ENCODE data around the gene SPOPL.
"Not testable (repeated sequence)": the region's sequence is repeated elsewhere in the genome, so short reads cannot be mapped to it uniquely, and the experiment has no call there.

SPOPL gene

GRCh38 chr2:138501425-138502254 lies at the start of gene SPOPL:
SPOPL (plus strand) TSS chr2:138501770; CDS start chr2:138550217, 48,447 bp downstream.
- Mint-ChIP-seq H3K4me3 (peak within 1 kb of the TSS; percentile 96), H3K27ac (peak within 1 kb of the TSS; percentile 98), H3K4me1 (ENCODE audit: low read depth) (peaks cover 46% of the 10 kb centered on the region), H3K9me3 (no peaks in the 10 kb centered on the region), H3K36me3 (ENCODE audit: low read depth) (peaks cover 14% of the 10 kb centered on the region), H3K27me3 (no peaks in the 10 kb centered on the region)
- peak; percentile 91 for DNase-seq

GRCh38 chr2:138452324-138452723 lies 49.2 kb upstream of the SPOPL start:
- H3K27ac Mint-ChIP-seq = no peak overlapping the region
- peaks cover 4% of the 10 kb centered on the region for H3K9me3 Mint-ChIP-seq
- DNase-seq = no peak
- no peaks in the 10 kb centered on the region for H3K4me1 Mint-ChIP-seq (ENCODE audit: low read depth)
- no peaks in the 10 kb centered on the region for H3K36me3 Mint-ChIP-seq (ENCODE audit: low read depth)
- no peak overlapping the region for H3K4me3 Mint-ChIP-seq
- H3K27me3 Mint-ChIP-seq = peaks cover 3% of the 10 kb centered on the region

- Mint-ChIP-seq H3K9me3 (peaks cover 12% of the 10 kb centered on the region), H3K4me1 (ENCODE audit: low read depth) (no peaks in the 10 kb centered on the region), H3K4me3 (no peak overlapping the region), H3K27ac (no peak overlapping the region), H3K27me3 (peaks cover 3% of the 10 kb centered on the region), H3K36me3 (ENCODE audit: low read depth) (no peaks in the 10 kb centered on the region)
- no peak for DNase-seq
These were observed 47.8 kb upstream of the SPOPL start for GRCh38 chr2:138453815-138454214.

GRCh38 chr2:138454761-138455160 lies 46.8 kb upstream of the SPOPL start:
- no peaks in the 10 kb centered on the region for H3K36me3 Mint-ChIP-seq (ENCODE audit: low read depth)
- no peak for DNase-seq
- H3K9me3 Mint-ChIP-seq = peaks cover 16% of the 10 kb centered on the region
- H3K4me1 Mint-ChIP-seq (ENCODE audit: low read depth) = no peaks in the 10 kb centered on the region
- H3K27ac Mint-ChIP-seq = no peak overlapping the region
- peaks cover 3% of the 10 kb centered on the region for H3K27me3 Mint-ChIP-seq
- no peak overlapping the region for H3K4me3 Mint-ChIP-seq

GRCh38 chr2:138455275-138455674 lies 46.3 kb upstream of the SPOPL start:
- Mint-ChIP-seq H3K27ac (no peak overlapping the region), H3K9me3 (peaks cover 17% of the 10 kb centered on the region), H3K36me3 (ENCODE audit: low read depth) (no peaks in the 10 kb centered on the region), H3K27me3 (peaks cover 3% of the 10 kb centered on the region), H3K4me1 (ENCODE audit: low read depth) (no peaks in the 10 kb centered on the region), H3K4me3 (no peak overlapping the region)
- DNase-seq = no peak

- Mint-ChIP-seq H3K27me3 (peaks cover 3% of the 10 kb centered on the region), H3K27ac (no peak overlapping the region), H3K4me3 (no peak overlapping the region), H3K4me1 (ENCODE audit: low read depth) (no peaks in the 10 kb centered on the region), H3K9me3 (peaks cover 17% of the 10 kb centered on the region), H3K36me3 (ENCODE audit: low read depth) (no peaks in the 10 kb centered on the region)
- no peak for DNase-seq
These were observed 45.9 kb upstream of the SPOPL start for GRCh38 chr2:138455691-138456090.

GRCh38 chr2:138462689-138463088 lies 38.9 kb upstream of the SPOPL start:
- H3K4me1 Mint-ChIP-seq (ENCODE audit: low read depth); H3K36me3 Mint-ChIP-seq (ENCODE audit: low read depth); DNase-seq; H3K27me3 Mint-ChIP-seq; H3K4me3 Mint-ChIP-seq; H3K27ac Mint-ChIP-seq: not testable (repeated sequence)
- peaks cover 20% of the 10 kb centered on the region for H3K9me3 Mint-ChIP-seq

GRCh38 chr2:138468617-138469016 lies 33.0 kb upstream of the SPOPL start:
- Mint-ChIP-seq H3K9me3 (peaks cover 1% of the 10 kb centered on the region), H3K4me1 (ENCODE audit: low read depth) (no peaks in the 10 kb centered on the region), H3K27me3 (no peaks in the 10 kb centered on the region), H3K4me3 (no peak overlapping the region), H3K27ac (no peak overlapping the region), H3K36me3 (ENCODE audit: low read depth) (no peaks in the 10 kb centered on the region)
- no peak for DNase-seq

GRCh38 chr2:138469411-138469810 lies 32.2 kb upstream of the SPOPL start:
- no peaks in the 10 kb centered on the region for H3K4me1 Mint-ChIP-seq (ENCODE audit: low read depth)
- H3K27ac Mint-ChIP-seq = no peak overlapping the region
- H3K4me3 Mint-ChIP-seq = no peak overlapping the region
- no peaks in the 10 kb centered on the region for H3K9me3 Mint-ChIP-seq
- H3K27me3 Mint-ChIP-seq = peaks cover 3% of the 10 kb centered on the region
- no peaks in the 10 kb centered on the region for H3K36me3 Mint-ChIP-seq (ENCODE audit: low read depth)
- DNase-seq = no peak

GRCh38 chr2:138470941-138471340 lies 30.6 kb upstream of the SPOPL start:
- no peak for DNase-seq
- H3K36me3 Mint-ChIP-seq (ENCODE audit: low read depth) = no peaks in the 10 kb centered on the region
- H3K4me3 Mint-ChIP-seq = no peak overlapping the region
- H3K27ac Mint-ChIP-seq = no peak overlapping the region
- H3K4me1 Mint-ChIP-seq (ENCODE audit: low read depth) = no peaks in the 10 kb centered on the region
- H3K27me3 Mint-ChIP-seq = peaks cover 3% of the 10 kb centered on the region
- no peaks in the 10 kb centered on the region for H3K9me3 Mint-ChIP-seq

- Mint-ChIP-seq H3K36me3 (ENCODE audit: low read depth) (no peaks in the 10 kb centered on the region), H3K27ac (no peak overlapping the region), H3K9me3 (no peaks in the 10 kb centered on the region), H3K4me3 (no peak overlapping the region), H3K27me3 (peaks cover 3% of the 10 kb centered on the region), H3K4me1 (ENCODE audit: low read depth) (no peaks in the 10 kb centered on the region)
- DNase-seq = no peak
These were observed 27.3 kb upstream of the SPOPL start for GRCh38 chr2:138474100-138474825.

- no peaks in the 10 kb centered on the region for H3K4me1 Mint-ChIP-seq (ENCODE audit: low read depth)
- no peak for DNase-seq
- peaks cover 3% of the 10 kb centered on the region for H3K27me3 Mint-ChIP-seq
- H3K4me3 Mint-ChIP-seq = no peak overlapping the region
- no peaks in the 10 kb centered on the region for H3K36me3 Mint-ChIP-seq (ENCODE audit: low read depth)
- no peak overlapping the region for H3K27ac Mint-ChIP-seq
- no peaks in the 10 kb centered on the region for H3K9me3 Mint-ChIP-seq
These were observed 26.2 kb upstream of the SPOPL start for GRCh38 chr2:138475277-138475776.

- Mint-ChIP-seq H3K9me3 (no peaks in the 10 kb centered on the region), H3K4me1 (ENCODE audit: low read depth) (no peaks in the 10 kb centered on the region), H3K4me3 (no peak overlapping the region), H3K27ac (no peak overlapping the region), H3K27me3 (peaks cover 3% of the 10 kb centered on the region), H3K36me3 (ENCODE audit: low read depth) (no peaks in the 10 kb centered on the region)
- DNase-seq = no peak
These were observed 25.4 kb upstream of the SPOPL start for GRCh38 chr2:138476186-138476585.

- Mint-ChIP-seq H3K4me1 (ENCODE audit: low read depth) (no peaks in the 10 kb centered on the region), H3K9me3 (no peaks in the 10 kb centered on the region), H3K4me3 (no peak overlapping the region), H3K27ac (no peak overlapping the region), H3K36me3 (ENCODE audit: low read depth) (no peaks in the 10 kb centered on the region), H3K27me3 (peaks cover 3% of the 10 kb centered on the region)
- DNase-seq = no peak
These were observed 24.6 kb upstream of the SPOPL start for GRCh38 chr2:138476940-138477339.

- not testable (repeated sequence) for DNase-seq; H3K36me3 Mint-ChIP-seq (ENCODE audit: low read depth); H3K4me1 Mint-ChIP-seq (ENCODE audit: low read depth); H3K27ac Mint-ChIP-seq; H3K27me3 Mint-ChIP-seq; H3K4me3 Mint-ChIP-seq; H3K9me3 Mint-ChIP-seq
These were observed 18.8 kb upstream of the SPOPL start for GRCh38 chr2:138482796-138483195.
